Measurements from ENCODE around the gene ITIH1. TPM values are rescaled to one million over a fixed set of nuclear protein-coding genes. Genes with fewer than 3 reads are reported as not detected.

Gene ITIH1
- total RNA-seq, 1 experiment from 2014 or later = not detected

- H3K9me3 ChIP-seq = no peaks in the 10 kb centered on the region
Measured at GRCh38 chr3:52795298-52795900, 18.0 kb downstream of the ITIH1 start.

GRCh38 chr3:52796411-52796810, 19.0 kb downstream of the ITIH1 start:
- Histone ChIP-seq H3K9me3 (no peaks in the 10 kb centered on the region), H3K36me3 (no peaks in the 10 kb centered on the region), H3K27me3 (no peaks in the 10 kb centered on the region), H3K4me3 (no peak overlapping the region)
- no peak for DNase-seq

More at GRCh38 chr3:52795298-52795900, 18.0 kb downstream of the ITIH1 start:
- DNase-seq = no peak
- no peak overlapping the region for H3K4me3 ChIP-seq
- no peaks in the 10 kb centered on the region for H3K27me3 ChIP-seq
- H3K36me3 ChIP-seq = no peaks in the 10 kb centered on the region

- Histone ChIP-seq H3K9me3 (no peaks in the 10 kb centered on the region), H3K36me3 (no peaks in the 10 kb centered on the region), H3K27me3 (no peaks in the 10 kb centered on the region), H3K4me3 (no peak overlapping the region)
- peak; percentile 40 for DNase-seq
Measured at GRCh38 chr3:52798376-52798977, 21.1 kb downstream of the ITIH1 start.

GRCh38 chr3:52798978-52799476, 21.6 kb downstream of the ITIH1 start:
- Histone ChIP-seq H3K9me3 (no peaks in the 10 kb centered on the region), H3K27me3 (no peaks in the 10 kb centered on the region), H3K4me3 (no peak overlapping the region), H3K36me3 (no peaks in the 10 kb centered on the region)
- peak; percentile 9 for DNase-seq

- no peak overlapping the region for H3K4me3 ChIP-seq
- H3K9me3 ChIP-seq = no peaks in the 10 kb centered on the region
- no peaks in the 10 kb centered on the region for H3K27me3 ChIP-seq
- DNase-seq = no peak
- no peaks in the 10 kb centered on the region for H3K36me3 ChIP-seq
Measured at GRCh38 chr3:52800079-52800478, 22.7 kb downstream of the ITIH1 start.

GRCh38 chr3:52801839-52802238, 24.4 kb downstream of the ITIH1 start:
- Histone ChIP-seq H3K9me3 (no peaks in the 10 kb centered on the region), H3K27me3 (no peaks in the 10 kb centered on the region), H3K4me3 (no peak overlapping the region), H3K36me3 (no peaks in the 10 kb centered on the region)
- DNase-seq = no peak

GRCh38 chr3:52805270-52806039, 28.1 kb downstream of the ITIH1 start:
- H3K27me3 ChIP-seq = no peaks in the 10 kb centered on the region
- no peaks in the 10 kb centered on the region for H3K36me3 ChIP-seq
- DNase-seq = no peak
- no peak overlapping the region for H3K4me3 ChIP-seq
- H3K9me3 ChIP-seq = no peaks in the 10 kb centered on the region

- Histone ChIP-seq H3K36me3 (no peaks in the 10 kb centered on the region), H3K4me3 (no peak overlapping the region), H3K27me3 (no peaks in the 10 kb centered on the region), H3K9me3 (no peaks in the 10 kb centered on the region)
- no peak for DNase-seq
Measured at GRCh38 chr3:52809149-52809548, 31.8 kb downstream of the ITIH1 start.

- no peak overlapping the region for H3K4me3 ChIP-seq
- H3K36me3 ChIP-seq = no peaks in the 10 kb centered on the region
- no peaks in the 10 kb centered on the region for H3K27me3 ChIP-seq
- no peak for DNase-seq
- H3K9me3 ChIP-seq = no peaks in the 10 kb centered on the region
Measured at GRCh38 chr3:52809662-52810377, 32.4 kb downstream of the ITIH1 start.

- no peak overlapping the region for H3K4me3 ChIP-seq
- H3K27me3 ChIP-seq = no peaks in the 10 kb centered on the region
- H3K9me3 ChIP-seq = no peaks in the 10 kb centered on the region
- no peak for DNase-seq
- H3K36me3 ChIP-seq = no peaks in the 10 kb centered on the region
Measured at GRCh38 chr3:52810923-52811322, 33.5 kb downstream of the ITIH1 start.

GRCh38 chr3:52811452-52812011, 34.1 kb downstream of the ITIH1 start:
- no peak for DNase-seq
- H3K27me3 ChIP-seq = no peaks in the 10 kb centered on the region

GRCh38 chr3:52813810-52814209, 36.4 kb downstream of the ITIH1 start:
- no peaks in the 10 kb centered on the region for H3K9me3 ChIP-seq
- H3K36me3 ChIP-seq = no peaks in the 10 kb centered on the region
- DNase-seq = no peak
- no peak overlapping the region for H3K4me3 ChIP-seq
- H3K27me3 ChIP-seq = no peaks in the 10 kb centered on the region

More at GRCh38 chr3:52811452-52812011, 34.1 kb downstream of the ITIH1 start:
- no peaks in the 10 kb centered on the region for H3K9me3 ChIP-seq
- H3K4me3 ChIP-seq = no peak overlapping the region
- H3K36me3 ChIP-seq = no peaks in the 10 kb centered on the region

GRCh38 chr3:52816199-52816598, 38.8 kb downstream of the ITIH1 start:
- DNase-seq = no peak
- Histone ChIP-seq H3K9me3 (no peaks in the 10 kb centered on the region), H3K4me3 (no peak overlapping the region), H3K36me3 (no peaks in the 10 kb centered on the region), H3K27me3 (no peaks in the 10 kb centered on the region)

- Histone ChIP-seq H3K4me3 (no peak overlapping the region), H3K36me3 (no peaks in the 10 kb centered on the region), H3K9me3 (no peaks in the 10 kb centered on the region), H3K27me3 (no peaks in the 10 kb centered on the region)
- DNase-seq = no peak
Measured at GRCh38 chr3:52816654-52817053, 39.3 kb downstream of the ITIH1 start.

- Histone ChIP-seq H3K27me3 (no peaks in the 10 kb centered on the region), H3K4me3 (no peak overlapping the region), H3K9me3 (no peaks in the 10 kb centered on the region), H3K36me3 (no peaks in the 10 kb centered on the region)
- no peak for DNase-seq
Measured at GRCh38 chr3:52817221-52817620, 39.8 kb downstream of the ITIH1 start.

- H3K36me3 ChIP-seq = no peaks in the 10 kb centered on the region
- no peaks in the 10 kb centered on the region for H3K9me3 ChIP-seq
- no peaks in the 10 kb centered on the region for H3K27me3 ChIP-seq
- H3K4me3 ChIP-seq = no peak overlapping the region
- no peak for DNase-seq
Measured at GRCh38 chr3:52817860-52818259, 40.5 kb downstream of the ITIH1 start.

- H3K27me3 ChIP-seq = no peaks in the 10 kb centered on the region
- no peaks in the 10 kb centered on the region for H3K9me3 ChIP-seq
- no peak for DNase-seq
- no peaks in the 10 kb centered on the region for H3K36me3 ChIP-seq
- H3K4me3 ChIP-seq = no peak overlapping the region
Measured at GRCh38 chr3:52819936-52820335, 42.5 kb downstream of the ITIH1 start.

Data from MG63 (cell line).